HG03097 (cell line): ENCODE data around the gene CASP8.
"Not testable (repeated sequence)": the region's sequence is repeated elsewhere in the genome, so short reads cannot be mapped to it uniquely, and the experiment has no call there.

Experiments used
- ATAC-seq: cut with Tn5 transposase; IDR thresholded peaks from one replicate; pipeline ENCODE4 v1.9.1; 2021; ENCODE audit not compliant: unreplicated experiment, low FRiP score

Gene CASP8

DNA sequence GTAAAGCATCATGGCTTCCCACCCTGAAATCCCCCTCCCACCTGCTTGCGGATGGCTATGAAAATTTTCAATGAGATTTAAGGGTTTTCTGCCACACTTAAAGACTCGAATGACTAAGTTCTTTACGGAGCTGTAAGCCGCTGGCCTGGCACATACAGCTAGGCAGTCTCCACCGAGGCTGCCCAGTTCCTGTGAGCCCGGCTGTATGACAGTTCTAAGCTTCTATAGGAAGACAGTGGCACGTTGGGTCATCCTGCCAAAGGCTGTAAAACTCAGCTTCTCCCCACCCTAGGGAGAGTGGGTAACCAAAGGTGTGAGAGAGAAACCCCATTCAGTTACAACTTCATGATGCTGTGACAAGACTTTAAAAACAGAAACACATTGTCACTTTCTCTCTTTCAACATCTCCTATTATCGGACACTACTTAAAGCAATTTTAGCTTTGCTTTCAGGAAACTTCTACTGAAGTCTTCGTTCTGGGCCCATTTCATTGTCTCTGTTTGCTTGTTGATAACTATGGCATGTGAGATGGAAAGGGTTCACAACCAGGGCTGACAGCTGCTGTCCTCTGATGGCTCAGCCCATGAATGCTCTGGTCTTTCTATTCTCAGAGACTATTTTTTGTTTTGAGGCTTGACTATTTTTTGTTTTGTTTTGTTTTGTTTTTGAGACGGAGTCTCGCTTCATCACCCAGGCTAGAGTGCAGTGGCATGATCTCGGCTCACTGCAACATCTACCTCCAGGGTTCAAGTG lies 7.1 kb downstream of the CASP8 start:
- no peak for ATAC-seq

DNA sequence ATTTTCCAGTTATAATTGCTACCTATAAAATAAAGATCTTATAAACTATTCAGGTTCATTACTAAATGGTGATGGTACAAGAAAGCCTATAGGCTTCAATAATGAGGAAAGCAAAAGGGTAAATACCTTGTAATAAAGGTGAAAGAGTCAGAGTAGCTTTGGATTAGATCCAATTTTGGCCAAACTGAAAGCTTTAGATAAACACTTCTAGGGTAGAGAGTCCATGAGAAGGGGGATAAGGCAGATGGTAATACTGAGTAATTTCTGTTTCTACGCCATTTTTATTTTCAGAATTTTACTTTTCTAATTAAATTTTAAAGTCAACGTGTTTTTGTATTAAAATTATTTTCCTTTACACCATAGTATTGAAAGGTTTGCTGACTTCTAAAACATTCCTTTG lies 9.4 kb downstream of the CASP8 start:
- no peak for ATAC-seq

DNA sequence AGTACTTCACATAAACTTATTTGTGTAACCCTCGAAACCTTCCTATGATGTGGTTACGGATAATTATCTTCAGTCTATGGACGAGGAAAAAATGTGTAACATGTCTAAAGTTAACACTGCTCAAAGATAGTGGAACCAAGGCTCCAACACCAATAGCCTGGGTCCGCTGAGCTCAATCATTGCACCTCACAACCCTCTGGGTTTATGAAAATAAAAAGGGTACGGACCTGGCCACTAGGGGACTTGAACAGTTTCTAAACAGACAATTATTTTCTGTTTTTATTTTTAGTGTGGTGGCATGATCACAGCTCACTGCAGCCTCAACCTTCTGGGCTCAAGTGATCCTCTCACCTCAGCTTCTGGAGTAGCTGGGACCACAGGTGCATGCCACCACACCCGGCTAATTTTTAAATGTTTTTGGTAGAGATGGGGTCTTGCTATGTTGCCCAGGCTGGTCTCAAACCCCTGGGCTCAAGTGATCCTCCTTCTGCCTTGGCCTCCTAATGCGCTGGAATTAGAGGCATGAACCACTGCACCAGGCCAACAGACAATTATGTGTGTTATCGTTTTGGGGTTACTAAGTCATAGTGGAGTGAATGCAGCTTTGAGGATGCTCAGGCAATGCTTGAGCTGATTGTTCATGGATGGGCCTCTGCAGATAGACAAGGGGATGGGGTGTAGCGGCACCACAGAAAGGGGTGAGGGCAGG lies 10.1 kb downstream of the CASP8 start:
- ATAC-seq: no peak

DNA sequence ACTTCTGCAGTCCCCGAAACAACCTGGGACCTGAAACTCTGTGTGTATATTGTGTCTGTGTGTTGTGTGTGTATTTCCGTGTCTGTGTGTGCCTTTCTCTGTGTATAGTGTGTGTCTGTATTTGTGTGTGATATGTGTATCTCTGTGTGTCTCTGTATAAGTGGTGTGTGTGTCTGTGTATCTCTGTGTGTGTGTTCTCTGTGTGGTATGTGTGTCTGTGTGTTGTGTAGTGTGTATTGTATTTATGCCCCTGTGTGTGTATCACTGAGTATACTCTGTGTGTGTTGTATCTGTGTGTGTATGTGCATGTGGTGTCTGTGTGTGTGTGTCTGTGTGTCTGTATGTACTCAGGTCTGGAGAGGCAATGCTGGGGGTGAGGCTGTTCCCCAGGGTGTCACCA lies 11.6 kb downstream of the CASP8 start:
- no peak for ATAC-seq

DNA sequence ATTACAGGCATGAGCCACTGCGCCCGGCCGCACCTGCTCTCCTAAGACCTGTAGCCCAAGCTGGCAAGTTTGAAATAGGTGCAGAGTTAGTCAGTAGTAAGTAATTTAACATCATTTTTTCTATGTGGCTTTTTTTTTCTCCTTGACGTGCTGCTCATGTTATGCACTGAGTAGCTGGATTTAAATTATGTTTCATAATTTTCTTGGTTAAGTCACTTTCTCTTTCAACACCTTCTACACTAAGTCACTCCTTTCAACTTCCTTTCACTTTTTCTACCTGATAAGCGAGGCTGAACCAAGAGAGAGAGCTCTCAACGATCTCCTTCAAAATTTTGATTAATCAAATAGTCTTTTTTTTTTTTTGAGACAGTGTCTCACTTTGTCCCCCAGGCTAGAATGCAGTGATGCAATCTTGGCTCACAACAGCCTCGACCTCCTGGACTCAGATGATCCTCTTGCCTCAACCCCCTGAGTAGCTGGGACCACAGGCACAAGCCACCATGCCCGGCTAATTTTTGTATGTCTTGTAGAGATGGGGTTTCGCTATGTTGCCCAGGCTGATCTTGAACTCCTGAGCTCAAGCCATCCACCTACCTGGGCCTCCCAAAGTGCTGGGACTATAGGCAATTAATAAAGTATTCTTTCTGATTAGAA lies 13.1 kb downstream of the CASP8 start:
- ATAC-seq: no peak

DNA sequence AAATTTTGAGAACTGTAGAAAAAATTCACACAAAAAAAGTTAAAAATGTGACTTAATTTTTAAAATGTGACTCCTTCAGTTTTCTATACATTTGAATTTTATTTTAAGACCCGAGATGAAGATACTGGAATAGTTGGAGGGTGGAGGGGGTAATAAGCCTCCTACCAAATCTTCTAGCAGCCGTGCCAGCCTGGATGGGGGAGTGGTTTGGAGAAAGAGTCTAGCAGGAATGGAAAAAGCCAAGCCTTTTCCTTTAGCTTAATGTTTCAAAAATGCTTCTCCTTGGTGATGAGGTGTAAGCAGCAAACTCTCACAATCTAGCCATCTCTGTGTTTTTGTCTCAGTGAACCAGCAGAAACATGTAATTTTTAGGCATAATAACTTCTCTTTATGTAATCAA lies 14.7 kb downstream of the CASP8 start:
- no peak for ATAC-seq

DNA sequence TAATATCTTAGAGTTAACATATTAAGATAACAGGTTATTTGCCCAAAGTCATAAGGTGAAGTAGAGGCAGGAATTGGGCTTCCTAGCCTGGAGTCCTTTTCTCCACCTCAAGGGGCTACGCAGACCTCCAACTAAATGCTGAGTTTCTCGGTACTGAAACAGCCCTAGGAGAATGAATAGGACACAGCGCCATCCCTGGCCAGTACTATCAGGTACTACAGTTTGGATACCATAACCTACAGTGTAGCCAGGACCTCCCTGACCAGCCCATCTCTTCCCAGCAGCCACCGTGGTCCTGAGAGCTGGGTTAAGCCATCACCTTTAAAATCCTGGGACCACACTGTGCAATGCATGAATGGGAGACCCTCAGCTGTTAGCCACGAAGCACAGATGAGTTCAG lies 15.7 kb downstream of the CASP8 start:
- ATAC-seq: no peak

DNA sequence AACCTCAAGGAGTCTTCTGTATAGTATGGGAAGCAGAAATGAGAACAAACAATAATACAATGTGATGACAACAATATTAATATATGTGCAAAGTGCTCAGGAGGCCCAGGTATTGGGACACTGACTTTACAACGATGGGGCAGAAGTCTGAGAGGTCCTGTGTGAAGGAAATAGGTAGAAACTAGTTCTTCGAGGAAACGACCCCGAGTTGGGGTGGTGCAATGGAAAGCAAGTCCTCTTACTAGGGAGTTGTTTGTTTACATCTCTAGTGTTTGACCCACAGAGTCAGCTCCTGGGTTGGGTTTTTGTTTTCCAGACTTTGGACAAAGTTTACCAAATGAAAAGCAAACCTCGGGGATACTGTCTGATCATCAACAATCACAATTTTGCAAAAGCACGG lies 16.2 kb downstream of the CASP8 start:
- ATAC-seq: no peak

DNA sequence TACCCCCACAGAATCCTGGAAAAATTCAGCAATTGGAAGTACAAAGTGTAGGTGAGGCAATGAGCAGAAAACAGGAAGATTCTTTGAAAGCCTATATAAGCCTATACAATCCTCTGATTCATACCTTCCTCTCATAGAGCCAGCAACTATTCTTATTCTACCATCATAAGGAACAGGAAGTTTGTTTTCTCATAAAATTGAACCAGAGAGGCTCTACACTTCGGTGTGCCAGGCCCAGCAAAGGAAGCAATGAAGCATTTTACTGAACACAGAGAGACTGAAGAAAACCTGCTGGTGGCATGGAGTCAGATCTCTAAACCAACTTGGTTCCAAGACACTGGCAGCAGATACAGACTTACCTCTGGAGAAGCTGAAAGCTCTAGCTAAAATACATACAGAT lies 18.7 kb downstream of the CASP8 start:
- ATAC-seq: no peak

DNA sequence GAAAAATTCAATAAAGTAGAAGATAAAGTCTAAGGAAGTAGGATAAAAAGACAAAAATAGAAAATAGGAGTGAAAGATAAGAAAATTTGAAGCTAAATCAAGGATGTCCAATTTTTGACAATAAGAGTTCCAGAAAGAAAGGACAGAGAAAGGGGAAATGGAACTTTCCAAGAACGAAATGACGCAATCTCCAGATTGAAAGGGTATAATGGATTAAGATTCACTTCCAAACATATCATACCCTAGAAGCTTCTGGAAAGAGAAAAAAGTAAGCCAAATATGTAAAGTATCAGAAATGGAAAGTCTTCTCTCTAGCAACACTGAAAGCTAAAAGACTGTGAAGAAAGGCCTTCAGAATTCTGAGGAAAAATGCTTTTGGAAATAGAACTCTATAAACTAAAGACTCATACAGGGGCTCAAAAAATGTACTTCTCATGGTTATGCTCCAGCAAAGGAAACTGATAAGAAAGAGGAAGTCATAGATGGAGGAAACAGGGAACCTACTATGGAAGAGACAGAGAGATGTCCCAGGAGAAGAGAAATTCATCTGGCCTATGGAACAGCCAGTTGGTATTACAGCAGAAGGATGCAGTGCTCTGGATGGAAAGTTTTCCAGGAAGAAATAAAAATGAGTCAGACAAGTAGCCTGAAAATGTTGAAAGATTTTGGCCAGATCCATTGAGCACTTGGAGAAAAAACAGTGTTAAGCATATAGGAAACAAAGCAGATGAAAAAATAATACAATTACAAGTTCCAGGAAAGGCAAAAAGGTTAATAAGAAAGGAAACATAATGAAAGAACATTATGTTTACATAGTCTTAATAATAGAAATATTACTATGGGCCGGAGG lies 20.1 kb downstream of the CASP8 start:
- ATAC-seq: no peak

DNA sequence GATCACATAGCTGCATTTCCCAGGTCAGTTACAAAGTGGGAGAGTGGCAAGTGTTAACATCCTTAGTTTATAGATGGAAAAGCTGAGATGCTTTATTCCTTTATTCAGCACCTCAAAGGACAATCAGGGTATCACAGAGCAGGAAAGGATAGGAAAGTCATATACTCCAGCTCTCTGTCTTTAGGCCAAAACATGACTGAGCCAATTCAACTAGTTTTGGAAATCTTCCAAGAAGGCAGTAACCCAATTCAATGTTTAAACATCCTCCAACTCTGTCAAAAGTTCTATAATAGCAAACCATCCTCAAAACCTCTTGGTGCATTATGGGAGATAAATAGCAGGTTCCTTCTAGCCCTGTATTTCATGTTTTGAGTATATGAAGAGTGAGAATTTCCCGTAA lies 25.2 kb downstream of the CASP8 start:
- no peak for ATAC-seq

DNA sequence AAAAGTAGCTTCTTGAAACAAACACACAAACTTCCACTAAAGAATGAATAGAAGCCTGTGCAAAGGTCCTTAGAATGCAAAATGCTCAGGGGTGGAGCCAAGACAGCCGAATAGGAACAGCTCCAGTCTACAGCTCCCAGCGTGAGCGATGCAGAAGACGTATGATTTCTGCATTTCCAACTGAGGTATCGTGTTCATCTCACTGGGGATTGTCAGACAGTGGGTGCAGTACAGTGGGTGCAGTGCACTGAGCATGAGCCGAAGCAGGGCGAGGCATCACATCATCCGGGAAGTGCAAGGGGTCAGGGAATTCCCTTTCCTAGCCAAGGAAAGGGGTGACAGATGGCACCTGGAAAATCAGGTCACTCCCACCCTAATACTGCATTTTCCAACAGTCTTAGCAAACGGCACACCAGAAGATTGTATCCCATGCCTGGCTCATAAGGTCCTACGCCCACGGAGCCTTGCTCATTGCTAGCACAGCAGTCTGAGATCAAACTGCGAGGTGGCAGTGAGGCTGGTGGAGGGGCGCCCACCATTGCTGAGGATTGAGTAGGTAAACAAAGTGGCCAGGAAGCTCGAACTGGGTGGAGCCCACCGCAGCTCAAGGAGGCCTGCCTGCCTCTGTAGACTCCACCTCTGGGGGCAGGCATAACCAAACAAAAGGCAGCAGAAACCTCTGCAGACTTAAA lies 30.3 kb downstream of the CASP8 start:
- not testable (repeated sequence) for ATAC-seq

DNA sequence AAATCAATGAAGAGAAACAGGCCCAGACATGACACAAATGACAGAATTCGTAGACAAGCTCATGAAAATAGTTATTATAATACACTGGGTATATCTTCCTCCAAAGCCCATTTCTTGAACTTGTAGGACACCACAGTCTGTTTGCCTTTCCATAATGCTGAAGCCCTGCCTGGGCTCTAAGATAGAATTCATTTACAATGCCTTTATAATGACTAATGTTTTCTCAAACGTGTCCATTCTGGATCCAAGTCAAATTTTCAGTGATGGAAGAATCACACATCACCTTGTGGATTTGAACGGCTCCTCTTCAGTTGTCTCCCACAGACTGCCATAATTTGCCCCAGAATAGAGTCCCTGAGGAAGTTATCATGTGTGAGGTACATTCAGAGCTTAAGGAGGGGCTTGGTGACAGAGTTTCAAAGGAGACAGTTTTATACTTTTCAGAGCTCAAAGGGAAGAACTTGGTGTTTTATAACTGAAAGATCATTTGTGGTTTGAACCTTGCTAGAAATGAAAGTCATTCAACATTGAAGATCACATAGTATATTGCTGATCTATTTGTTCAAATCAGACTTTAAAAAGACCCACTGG lies 38.2 kb downstream of the CASP8 start:
- ATAC-seq: no peak

DNA sequence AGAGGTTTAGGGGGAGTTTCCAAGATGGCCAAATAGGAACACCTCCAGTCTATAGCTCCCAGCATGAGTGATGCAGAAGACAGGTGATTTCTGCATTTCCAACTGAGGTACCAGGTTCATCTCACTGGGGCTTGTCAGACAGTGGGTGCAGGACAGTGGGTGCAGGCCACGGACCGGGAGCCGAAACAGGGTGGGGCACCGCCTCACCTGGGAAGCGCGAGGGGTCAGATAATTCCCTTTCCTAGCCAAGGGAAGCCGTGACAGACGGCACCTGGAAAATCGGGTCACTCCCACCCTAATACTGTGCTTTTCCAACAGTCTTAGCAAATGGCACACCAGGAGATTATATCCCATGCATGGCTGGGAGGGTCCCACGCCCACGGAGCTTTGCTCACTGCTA lies 39.6 kb downstream of the CASP8 start:
- not testable (repeated sequence) for ATAC-seq

DNA sequence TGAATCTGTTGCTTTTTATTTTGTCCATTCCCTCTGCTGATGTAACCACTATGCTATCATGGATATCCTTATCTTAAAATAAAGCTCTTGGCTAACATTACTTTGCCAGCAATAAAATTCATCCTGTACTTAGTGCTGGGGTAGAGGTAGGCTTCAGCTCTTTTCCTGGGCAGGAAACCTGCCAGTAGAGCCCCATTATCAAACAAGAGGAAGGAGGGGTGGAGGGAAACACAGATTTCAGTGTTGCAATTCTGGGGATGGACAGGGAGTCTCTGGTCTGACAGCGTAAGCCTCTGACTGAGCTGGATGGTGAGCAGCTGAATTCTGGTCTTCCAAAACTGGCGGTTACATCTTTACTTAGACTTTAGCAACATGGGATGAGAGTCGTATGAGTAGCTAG lies 47.5 kb downstream of the CASP8 start:
- ATAC-seq: no peak

DNA sequence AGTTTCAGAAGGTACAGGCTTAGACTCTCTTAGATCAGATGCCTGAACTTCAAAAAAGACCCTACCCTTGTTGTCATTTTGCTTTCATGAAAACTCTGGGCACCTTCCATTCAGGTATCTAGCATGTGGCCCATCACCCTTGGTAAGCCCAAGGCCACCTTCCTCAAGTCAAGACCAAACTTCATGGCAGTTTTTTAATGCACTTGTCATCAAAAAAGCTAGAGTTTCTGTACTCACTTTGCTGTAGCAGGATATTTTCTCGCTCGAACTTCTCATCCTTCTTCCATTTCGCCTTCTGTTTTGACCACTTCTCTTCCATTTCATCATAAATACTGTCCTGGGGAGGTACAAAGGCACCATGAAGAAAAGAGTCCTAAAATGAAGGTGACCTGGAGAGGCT lies 48.6 kb downstream of the CASP8 start:
- ATAC-seq: no peak

DNA sequence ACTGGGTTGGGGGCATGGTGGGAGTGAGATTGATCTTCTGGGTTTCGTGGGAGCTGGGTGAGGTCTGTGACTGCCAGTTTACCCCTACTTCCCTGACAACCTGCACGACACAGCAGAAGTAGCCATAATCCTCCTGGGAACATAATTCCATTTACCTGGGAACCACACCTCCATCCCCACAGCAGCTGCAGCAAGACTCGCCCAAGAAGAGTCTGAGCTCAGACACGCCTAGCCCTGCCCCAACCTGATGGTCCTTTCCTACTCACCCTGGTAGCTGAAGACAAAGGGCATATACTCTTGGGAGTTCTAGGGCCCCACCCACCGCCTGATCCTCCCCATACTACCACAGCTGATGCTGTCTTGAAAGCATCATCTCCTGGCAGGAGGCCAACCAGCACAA lies 53.0 kb downstream of the CASP8 start:
- ATAC-seq: no peak

DNA sequence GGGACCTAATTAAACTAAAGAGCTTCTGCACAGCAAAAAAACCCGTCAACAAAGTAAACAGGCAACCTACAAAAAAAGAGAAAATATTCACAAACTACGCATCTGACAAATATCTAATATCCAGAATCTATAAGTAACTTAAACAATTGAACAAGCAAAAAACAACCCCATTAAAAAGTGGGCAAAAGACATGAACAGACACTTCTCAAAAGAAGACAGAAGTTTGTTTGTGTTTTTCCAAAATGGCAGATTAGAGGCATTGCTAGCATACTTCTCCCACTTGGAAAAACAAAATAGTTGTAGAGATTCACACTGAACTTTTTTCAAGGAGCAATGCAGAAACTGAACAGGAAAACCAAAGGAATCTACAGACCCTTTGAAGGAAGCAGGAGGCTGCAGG lies 59.2 kb downstream of the CASP8 start:
- no peak for ATAC-seq

DNA sequence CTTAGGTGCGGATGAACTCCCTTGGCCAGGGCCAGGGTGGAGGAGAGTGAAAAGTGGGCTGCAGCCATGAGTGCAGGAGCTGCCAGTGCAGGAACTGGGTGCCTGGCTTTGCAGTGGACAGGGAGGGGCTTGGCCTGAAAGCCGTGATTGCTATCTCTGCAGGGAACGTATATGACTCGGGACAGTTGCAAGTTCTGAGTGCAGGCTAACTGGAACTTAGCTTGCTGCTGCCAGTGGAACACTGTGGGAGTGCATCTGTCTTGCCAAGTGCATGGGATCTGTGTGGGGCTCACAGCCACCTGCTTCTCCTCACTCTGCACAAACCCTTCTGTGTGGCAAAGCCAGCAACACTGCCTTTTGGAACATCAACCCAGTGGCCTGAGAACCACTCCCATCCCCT lies 59.9 kb downstream of the CASP8 start:
- ATAC-seq: no peak

DNA sequence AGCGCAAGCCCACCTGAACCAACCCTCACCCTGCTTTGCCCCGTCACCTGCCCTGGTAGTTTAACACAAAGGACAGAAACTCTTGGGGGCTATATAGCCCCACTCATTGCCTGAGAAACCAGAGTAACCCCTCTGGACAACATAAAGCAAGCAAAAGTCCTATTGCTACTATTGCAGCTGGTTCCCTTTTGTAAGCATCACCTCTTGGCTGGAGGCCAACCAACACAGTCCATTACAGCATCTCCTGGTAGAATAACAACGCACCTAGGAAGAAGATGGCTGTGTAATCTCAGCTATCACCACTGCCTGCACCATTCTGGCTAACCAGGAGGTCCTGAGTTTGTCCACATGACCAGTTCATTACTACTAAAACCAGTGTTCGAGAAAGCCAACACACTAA lies 60.4 kb downstream of the CASP8 start:
- ATAC-seq: no peak
